Activated naive CD8-positive, alpha-beta T cell treated with anti-CD3 and anti-CD28 coated beads, Interleukin-2, amount 50 U/mL, for 24 hours (primary cell): ENCODE measurements around the gene FAM24B.

Experiments
- ATAC-seq: fragments of 150-1000 bp; cut with Tn5 transposase; one replicate; pipeline ENCODE4 v1.10.0; 2021
- DNase-seq: peaks from one replicate; pipeline ENCODE4 v3.0.0; 2021
- H3K27ac Mint-ChIP-seq: one replicate; pipeline ENCODE4 v1.8.0; 2021; ENCODE audit warnings: mild to moderate bottlenecking, mixed read lengths
- H3K27me3 Mint-ChIP-seq: one replicate; pipeline ENCODE4 v1.8.0; 2021; ENCODE audit warnings: mixed read lengths
- H3K36me3 Mint-ChIP-seq: one replicate; pipeline ENCODE4 v1.8.0; 2021; ENCODE audit warnings: low read depth, mixed read lengths
- H3K4me1 Mint-ChIP-seq: one replicate; pipeline ENCODE4 v1.8.0; 2021; ENCODE audit warnings: mixed read lengths
- H3K4me3 Mint-ChIP-seq: one replicate; pipeline ENCODE4 v1.8.0; 2021; ENCODE audit warnings: mild to moderate bottlenecking, moderate library complexity, mixed read lengths
- H3K9me3 Mint-ChIP-seq: one replicate; pipeline ENCODE4 v1.8.0; 2021; ENCODE audit warnings: mixed read lengths

The FAM24B gene

GRCh38 chr10:122822973-122823690 is 56.2 kb downstream of the FAM24B start:
- Mint-ChIP-seq H3K27me3 (peaks cover 21% of the 10 kb centered on the region), H3K27ac (no peak overlapping the region), H3K4me3 (no peak overlapping the region), H3K4me1 (no peaks in the 10 kb centered on the region), H3K36me3 (no peaks in the 10 kb centered on the region), H3K9me3 (no peaks in the 10 kb centered on the region)
- no peak for ATAC-seq
- no peak for DNase-seq

GRCh38 chr10:122821808-122822207 is 57.6 kb downstream of the FAM24B start:
- ATAC-seq, result no peak
- Mint-ChIP-seq H3K36me3 (no peaks in the 10 kb centered on the region), H3K27ac (no peak overlapping the region), H3K9me3 (no peaks in the 10 kb centered on the region), H3K27me3 (peaks cover 31% of the 10 kb centered on the region), H3K4me1 (no peaks in the 10 kb centered on the region), H3K4me3 (no peak overlapping the region)
- DNase-seq, result no peak

- DNase-seq (no peak), ATAC-seq (no peak)
- no peaks in the 10 kb centered on the region for H3K36me3 Mint-ChIP-seq
- H3K9me3 Mint-ChIP-seq, result no peaks in the 10 kb centered on the region
- H3K27me3 Mint-ChIP-seq, result peaks cover 28% of the 10 kb centered on the region
- no peak overlapping the region for H3K27ac Mint-ChIP-seq
- no peak overlapping the region for H3K4me3 Mint-ChIP-seq
- H3K4me1 Mint-ChIP-seq, result no peaks in the 10 kb centered on the region
These were observed 63.9 kb downstream of the FAM24B start for GRCh38 chr10:122815458-122815857.

GRCh38 chr10:122814493-122814892 is 64.9 kb downstream of the FAM24B start:
- Mint-ChIP-seq H3K4me3 (no peak overlapping the region), H3K4me1 (no peaks in the 10 kb centered on the region), H3K9me3 (no peaks in the 10 kb centered on the region), H3K27ac (no peak overlapping the region), H3K36me3 (no peaks in the 10 kb centered on the region), H3K27me3 (peaks cover 24% of the 10 kb centered on the region)
- DNase-seq, result no peak
- no peak for ATAC-seq

- H3K36me3 Mint-ChIP-seq, result no peaks in the 10 kb centered on the region
- H3K4me1 Mint-ChIP-seq, result no peaks in the 10 kb centered on the region
- H3K27ac Mint-ChIP-seq, result no peak overlapping the region
- peaks cover 12% of the 10 kb centered on the region for H3K27me3 Mint-ChIP-seq
- H3K9me3 Mint-ChIP-seq, result no peaks in the 10 kb centered on the region
- no peak for ATAC-seq
- no peak overlapping the region for H3K4me3 Mint-ChIP-seq
- no peak for DNase-seq
These were observed 66.6 kb downstream of the FAM24B start for GRCh38 chr10:122812751-122813150.

- Mint-ChIP-seq H3K4me3 (no peak overlapping the region), H3K4me1 (no peaks in the 10 kb centered on the region), H3K27ac (no peak overlapping the region), H3K27me3 (peaks cover 2% of the 10 kb centered on the region), H3K9me3 (no peaks in the 10 kb centered on the region), H3K36me3 (no peaks in the 10 kb centered on the region)
- ATAC-seq (no peak), DNase-seq (no peak)
These were observed 77.1 kb downstream of the FAM24B start for GRCh38 chr10:122802282-122802681.
